Dendritic cell treated with granulocyte-macrophage colony-stimulating factor and Interleukin-4, amounts not matched to agents 40 ng/mL and 50 ng/mL, for 4 days (primary cell): ENCODE measurements around the gene DAO.

Experiments
- H3K27ac Mint-ChIP-seq: one replicate; pipeline ENCODE4 v1.8.0; 2022; ENCODE audit warnings: mild to moderate bottlenecking, mixed read lengths
- H3K27me3 Mint-ChIP-seq: one replicate; pipeline ENCODE4 v1.8.0; 2022; ENCODE audit warnings: mild to moderate bottlenecking, mixed read lengths
- H3K36me3 Mint-ChIP-seq: one replicate; pipeline ENCODE4 v1.8.0; 2022; ENCODE audit warnings: low read depth, mixed read lengths
- H3K4me1 Mint-ChIP-seq: one replicate; pipeline ENCODE4 v1.8.0; 2022; ENCODE audit warnings: low read depth, mixed read lengths
- H3K4me3 Mint-ChIP-seq: one replicate; pipeline ENCODE4 v1.8.0; 2022; ENCODE audit warnings: mild to moderate bottlenecking, moderate library complexity, mixed read lengths
- H3K9me3 Mint-ChIP-seq: one replicate; pipeline ENCODE4 v1.8.0; 2022; ENCODE audit warnings: mixed read lengths
- intact Hi-C: fragments of 100-400 bp; cut with micrococcal nuclease; formaldehyde crosslinking; loops from one replicate; pipeline ENCODE4 v1.15.0; 2022

The DAO gene

DNA sequence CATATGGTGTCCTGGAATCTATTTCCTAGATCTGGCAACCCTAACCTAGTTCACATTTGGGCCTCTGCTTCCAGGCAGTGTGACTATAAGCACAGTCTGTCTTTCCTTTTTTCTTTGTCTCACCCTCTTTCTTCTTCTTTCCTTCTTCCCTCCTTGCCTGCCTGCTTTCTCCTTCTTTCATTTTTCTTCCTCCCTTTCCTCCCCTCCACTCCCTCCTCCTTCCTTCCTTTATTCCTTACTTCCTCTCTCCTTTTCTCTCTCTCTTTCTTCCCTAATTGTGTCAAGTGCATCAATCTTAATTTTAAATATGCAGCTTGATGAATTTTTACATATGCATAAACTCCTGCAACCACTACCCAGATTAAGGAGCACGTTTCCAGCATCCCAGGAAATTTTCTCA lies 4.6 kb upstream of the DAO start:
- Mint-ChIP-seq H3K27ac (no peak overlapping the region), H3K4me3 (no peak overlapping the region), H3K27me3 (no peaks in the 10 kb centered on the region), H3K36me3 (no peaks in the 10 kb centered on the region), H3K4me1 (peaks cover 7% of the 10 kb centered on the region), H3K9me3 (no peaks in the 10 kb centered on the region)
- intact Hi-C loops = no loop called here

DNA sequence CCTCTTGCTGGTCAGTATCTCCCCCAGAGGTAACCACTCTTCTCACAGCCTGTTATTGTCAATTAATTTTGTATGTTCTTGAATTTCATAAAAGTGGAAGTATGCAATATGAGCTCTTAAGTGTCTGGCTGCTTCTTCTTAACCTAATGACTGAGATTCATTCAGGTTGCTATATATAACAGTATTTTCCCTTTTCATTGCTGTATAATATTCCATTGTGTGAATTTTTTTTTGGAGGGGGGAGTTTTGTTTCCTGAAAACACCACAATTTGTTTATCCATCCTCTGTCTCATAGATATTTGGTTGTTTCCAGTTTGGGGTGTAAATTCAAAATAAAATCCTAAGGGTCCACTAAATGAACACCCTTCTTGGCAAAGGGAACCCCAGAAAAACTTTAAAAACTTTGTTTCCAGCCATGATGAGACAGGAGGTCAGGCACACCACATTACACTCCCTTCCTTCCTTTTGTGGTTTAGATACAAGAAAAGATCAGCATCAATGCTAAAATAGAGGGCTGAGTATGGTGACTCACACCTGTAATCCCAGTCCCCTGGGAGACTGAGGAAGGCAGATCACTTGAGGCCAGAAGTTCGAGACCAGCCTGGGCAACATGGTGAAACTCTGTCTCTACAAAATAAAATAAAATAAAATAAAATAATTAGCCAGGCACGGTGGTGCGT lies 4.1 kb upstream of the DAO start:
- Mint-ChIP-seq H3K9me3 (no peaks in the 10 kb centered on the region), H3K27me3 (no peaks in the 10 kb centered on the region), H3K4me1 (peaks cover 7% of the 10 kb centered on the region), H3K4me3 (no peak overlapping the region), H3K36me3 (no peaks in the 10 kb centered on the region), H3K27ac (no peak overlapping the region)
- intact Hi-C loops = no loop called here

DNA sequence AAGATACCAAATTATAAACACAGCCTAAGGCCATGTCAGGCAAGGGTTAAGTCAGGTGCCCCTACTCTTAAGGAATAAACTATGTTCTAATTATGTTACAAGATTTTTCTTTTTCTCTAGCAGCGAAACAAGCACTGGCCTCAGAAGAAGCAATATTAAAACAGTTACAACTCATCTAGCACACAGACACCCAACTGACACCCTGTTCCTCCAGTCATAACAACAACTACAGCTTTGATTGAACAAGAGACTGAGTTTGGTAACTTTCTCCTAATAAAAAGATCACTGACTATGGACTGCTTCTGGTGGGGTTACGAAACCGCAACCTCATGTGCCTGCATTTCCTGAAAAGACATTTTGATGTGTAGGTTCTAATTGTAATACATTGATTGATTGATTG lies 3.3 kb upstream of the DAO start:
- intact Hi-C loops = no loop called here
- H3K4me1 Mint-ChIP-seq = peaks cover 7% of the 10 kb centered on the region
- no peaks in the 10 kb centered on the region for H3K27me3 Mint-ChIP-seq
- no peak overlapping the region for H3K27ac Mint-ChIP-seq
- H3K9me3 Mint-ChIP-seq = no peaks in the 10 kb centered on the region
- no peak overlapping the region for H3K4me3 Mint-ChIP-seq
- H3K36me3 Mint-ChIP-seq = no peaks in the 10 kb centered on the region

DNA sequence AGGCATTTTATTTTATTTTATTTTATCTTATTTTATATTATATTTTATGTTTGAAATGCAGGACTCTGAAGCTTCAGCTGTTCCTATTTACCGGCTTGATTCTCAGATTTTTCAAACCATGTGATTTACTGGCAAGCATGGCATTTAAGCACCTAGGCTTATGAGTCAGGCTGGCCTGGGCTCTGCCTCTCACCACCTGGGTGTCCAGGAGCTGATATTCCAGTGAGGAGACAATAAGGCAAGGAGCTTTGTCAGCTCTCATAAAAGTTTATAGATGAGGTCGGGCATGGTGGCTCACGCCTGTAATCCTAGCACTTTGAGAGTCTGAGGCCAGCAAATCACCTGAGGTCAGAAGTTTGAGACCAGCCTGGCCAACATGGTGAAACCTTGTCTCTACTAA lies 2.1 kb downstream of the DAO start:
- Mint-ChIP-seq H3K27ac (no peak overlapping the region), H3K9me3 (no peaks in the 10 kb centered on the region), H3K27me3 (no peaks in the 10 kb centered on the region)

DNA sequence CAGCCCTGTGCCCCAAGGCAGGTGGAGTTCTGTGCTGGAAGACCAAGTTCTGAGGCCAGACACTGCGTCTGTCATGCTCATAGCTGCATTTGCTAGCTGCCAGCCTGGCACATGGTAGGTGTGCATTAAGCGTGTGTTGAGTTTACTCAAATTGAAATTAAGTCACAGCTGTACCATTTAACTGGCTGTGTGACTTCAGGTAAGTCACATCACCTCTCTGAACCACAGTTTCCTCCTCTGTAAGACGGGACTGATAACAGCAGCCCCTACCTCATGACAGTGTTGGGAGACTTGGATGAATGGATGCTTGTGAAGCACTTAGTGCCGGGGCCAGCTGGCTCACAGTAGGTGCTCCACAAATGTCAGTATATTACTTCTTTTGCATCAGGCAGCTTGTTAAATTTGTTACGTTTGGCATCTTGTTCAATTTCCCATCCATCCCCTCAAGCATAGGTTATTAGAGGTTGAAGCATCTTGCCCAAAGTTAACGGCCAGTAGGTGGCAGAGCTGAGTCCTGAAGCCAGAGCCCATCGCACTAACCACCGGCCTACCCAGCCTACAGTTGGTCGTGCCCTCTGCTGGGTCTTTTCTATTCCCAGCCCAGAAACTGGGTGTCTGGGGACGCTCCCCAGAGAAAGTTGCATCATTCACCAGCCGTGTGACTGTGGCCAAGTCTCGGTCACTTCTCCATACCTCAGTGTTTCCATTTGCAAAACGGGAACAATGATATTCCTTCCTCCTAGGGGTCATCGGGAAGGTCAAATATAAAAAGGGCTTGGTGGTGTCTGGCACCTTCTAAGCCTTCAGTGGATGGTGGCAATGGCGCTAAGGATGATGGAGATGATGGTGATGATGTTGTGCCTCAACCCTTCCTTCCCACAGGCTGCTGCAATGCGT lies 4.5 kb downstream of the DAO start:
- Mint-ChIP-seq H3K36me3 (no peaks in the 10 kb centered on the region), H3K27ac (peak overlapping the region; percentile 30), H3K9me3 (no peaks in the 10 kb centered on the region), H3K4me3 (no peak overlapping the region), H3K27me3 (no peaks in the 10 kb centered on the region), H3K4me1 (peaks cover 11% of the 10 kb centered on the region)
- intact Hi-C loops = loop anchor here (1.0 to 10.0 kb wide), 3 partner anchors 22 to 210 kb away; partner anchors contain the start of genes ALKBH2 and UNG

More for the DNA sequence above, 2.1 kb downstream of the DAO start:
- Mint-ChIP-seq H3K4me3 (no peak overlapping the region), H3K4me1 (peaks cover 11% of the 10 kb centered on the region), H3K36me3 (no peaks in the 10 kb centered on the region)
- intact Hi-C loops = loop anchor here (10.0 kb wide), 1 partner anchor 213 kb away; the partner anchor contains the start of genes ALKBH2 and UNG

DNA sequence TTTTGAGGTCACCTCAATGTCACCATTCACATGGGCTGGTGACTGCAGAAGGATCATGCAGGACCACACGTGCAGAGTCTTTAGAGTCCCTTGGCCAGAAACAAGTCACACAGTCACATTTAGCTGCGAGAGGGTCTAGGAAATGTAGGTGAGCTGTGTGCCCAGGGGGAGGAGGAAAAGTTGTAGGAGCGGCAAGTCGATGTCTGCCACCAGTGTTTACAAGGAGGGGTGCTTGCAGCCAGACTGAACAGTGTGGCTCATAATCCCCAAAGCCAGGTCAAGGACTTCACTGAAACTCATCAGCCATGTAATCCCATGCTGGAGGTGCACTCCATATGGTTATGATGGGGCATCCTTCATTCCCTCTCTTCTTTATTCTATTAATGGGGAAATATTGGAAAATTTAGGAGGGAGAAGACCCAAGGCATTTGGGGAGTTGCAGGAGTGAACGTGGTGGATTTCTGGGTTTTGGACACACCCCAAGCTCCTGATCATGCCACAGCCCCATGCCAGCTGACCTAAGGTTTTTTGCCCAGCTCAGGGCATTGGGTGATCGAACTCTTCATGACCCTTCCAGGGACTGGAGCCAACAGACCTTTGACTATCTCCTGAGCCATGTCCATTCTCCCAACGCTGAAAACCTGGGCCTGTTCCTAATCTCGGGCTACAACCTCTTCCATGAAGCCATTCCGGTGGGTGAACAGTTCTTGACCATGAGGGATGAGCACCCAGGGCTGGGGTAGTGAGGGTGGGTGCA lies 7.2 kb downstream of the DAO start:
- intact Hi-C loops = loop anchor here (10.0 kb wide), 1 partner anchor 208 kb away; the partner anchor contains the start of genes ALKBH2 and UNG
- peaks cover 14% of the 10 kb centered on the region for H3K9me3 Mint-ChIP-seq
- no peaks in the 10 kb centered on the region for H3K36me3 Mint-ChIP-seq
- H3K27me3 Mint-ChIP-seq = no peaks in the 10 kb centered on the region
- no peak overlapping the region for H3K27ac Mint-ChIP-seq
- no peak overlapping the region for H3K4me3 Mint-ChIP-seq
- H3K4me1 Mint-ChIP-seq = peaks cover 11% of the 10 kb centered on the region

DNA sequence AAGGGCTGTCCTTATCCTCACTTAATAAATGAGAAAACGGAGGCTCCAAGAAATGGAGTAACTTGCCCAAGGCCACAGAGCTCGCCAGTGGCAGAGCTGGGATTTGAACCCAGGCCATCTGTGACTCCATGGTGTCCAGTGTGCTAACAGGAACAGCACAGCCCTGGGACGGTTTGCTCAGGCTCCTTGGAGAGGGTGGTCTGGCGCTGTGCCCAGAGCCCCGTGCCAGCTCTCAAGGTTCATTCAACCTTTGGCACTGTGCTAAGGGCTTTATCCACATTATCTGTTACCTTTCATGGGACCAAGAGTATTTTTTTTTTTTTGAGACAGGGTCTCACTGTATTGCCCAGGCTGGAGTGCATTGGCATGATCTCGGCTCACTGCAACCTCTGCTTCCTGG lies 8.1 kb downstream of the DAO start:
- Mint-ChIP-seq H3K4me3 (no peak overlapping the region), H3K9me3 (peaks cover 14% of the 10 kb centered on the region), H3K4me1 (peaks cover 16% of the 10 kb centered on the region), H3K27ac (no peak overlapping the region), H3K36me3 (no peaks in the 10 kb centered on the region), H3K27me3 (no peaks in the 10 kb centered on the region)
- intact Hi-C loops = loop anchor here (10.0 kb wide), 1 partner anchor 207 kb away; the partner anchor contains the start of genes ALKBH2 and UNG

DNA sequence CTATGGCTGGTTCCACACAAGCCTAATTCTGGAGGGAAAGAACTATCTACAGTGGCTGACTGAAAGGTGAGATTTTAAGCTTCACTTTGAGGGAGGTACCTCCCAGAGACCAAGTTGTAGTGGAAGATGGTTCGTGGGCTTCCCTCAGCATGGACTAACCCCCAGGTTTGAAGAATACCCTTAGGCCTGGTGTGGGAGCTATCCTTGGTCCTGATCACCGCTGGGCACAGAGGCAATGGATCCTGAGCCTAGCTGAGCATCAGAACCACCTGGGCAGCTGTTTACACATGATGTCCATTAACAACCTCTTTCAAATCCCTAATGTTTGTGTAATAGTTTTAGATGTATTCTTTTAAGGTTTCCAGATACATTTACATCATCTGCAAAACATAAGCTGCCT lies 10.3 kb downstream of the DAO start:
- Mint-ChIP-seq H3K4me3 (no peak overlapping the region), H3K4me1 (peaks cover 7% of the 10 kb centered on the region), H3K36me3 (no peaks in the 10 kb centered on the region), H3K27me3 (no peaks in the 10 kb centered on the region), H3K27ac (no peak overlapping the region), H3K9me3 (peaks cover 14% of the 10 kb centered on the region)
- intact Hi-C loops = no loop called here

DNA sequence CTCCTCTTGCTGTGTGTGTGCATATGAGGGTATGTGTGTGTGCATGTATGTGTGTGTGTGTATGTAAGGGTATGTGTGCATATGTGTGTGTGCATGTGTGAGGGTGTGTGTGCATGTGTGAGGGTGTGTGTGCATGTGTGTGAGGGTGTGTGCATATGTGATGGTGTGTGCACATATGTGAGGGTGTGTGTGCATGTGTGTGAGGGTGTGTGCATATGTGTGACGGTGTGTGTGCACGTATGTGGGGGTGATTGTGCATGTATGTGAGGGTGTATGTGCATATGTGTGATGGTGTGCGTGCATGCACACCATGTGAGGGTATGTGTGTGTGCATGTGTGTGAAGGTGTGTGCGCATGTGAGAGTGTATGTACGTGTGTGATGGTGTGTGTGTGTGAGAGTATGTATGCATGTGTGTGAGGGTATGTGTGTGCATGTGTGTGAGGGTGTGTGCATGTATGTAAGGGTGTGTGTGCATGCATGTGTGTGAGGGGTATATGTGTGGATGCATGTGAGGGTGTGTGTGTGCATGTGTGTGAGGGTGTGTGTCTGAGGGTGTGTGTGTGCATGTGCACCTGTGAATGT lies 15.4 kb downstream of the DAO start:
- Mint-ChIP-seq H3K36me3 (no peaks in the 10 kb centered on the region), H3K9me3 (peaks cover 6% of the 10 kb centered on the region), H3K4me3 (no peak overlapping the region), H3K27ac (no peak overlapping the region), H3K4me1 (peaks cover 11% of the 10 kb centered on the region), H3K27me3 (peaks cover 10% of the 10 kb centered on the region)
- intact Hi-C loops = no loop called here

DNA sequence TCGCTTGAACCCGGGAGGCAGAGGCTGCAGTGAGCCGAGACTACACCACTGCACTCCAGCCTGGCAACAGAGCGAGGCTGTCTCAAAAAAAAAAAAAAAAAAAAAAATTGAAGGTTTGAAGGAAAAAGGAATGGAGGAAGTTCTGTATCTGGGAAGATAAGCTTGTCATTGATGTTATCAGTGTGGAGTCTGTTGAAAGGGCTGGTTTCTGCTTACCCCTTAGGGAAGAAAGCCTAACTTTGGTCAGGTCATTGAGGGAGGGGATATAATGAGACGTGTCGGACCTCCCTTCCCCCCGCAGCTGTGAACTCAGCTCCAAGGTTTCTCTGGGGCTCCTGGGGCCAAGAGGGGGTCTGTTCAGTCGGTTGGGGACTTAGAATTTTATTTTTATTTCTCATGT lies 16.4 kb downstream of the DAO start:
- H3K4me3 Mint-ChIP-seq = no peak overlapping the region
- no peaks in the 10 kb centered on the region for H3K36me3 Mint-ChIP-seq
- no peak overlapping the region for H3K27ac Mint-ChIP-seq
- no peaks in the 10 kb centered on the region for H3K9me3 Mint-ChIP-seq
- H3K27me3 Mint-ChIP-seq = peaks cover 10% of the 10 kb centered on the region
- H3K4me1 Mint-ChIP-seq = peaks cover 11% of the 10 kb centered on the region
- intact Hi-C loops = no loop called here

DNA sequence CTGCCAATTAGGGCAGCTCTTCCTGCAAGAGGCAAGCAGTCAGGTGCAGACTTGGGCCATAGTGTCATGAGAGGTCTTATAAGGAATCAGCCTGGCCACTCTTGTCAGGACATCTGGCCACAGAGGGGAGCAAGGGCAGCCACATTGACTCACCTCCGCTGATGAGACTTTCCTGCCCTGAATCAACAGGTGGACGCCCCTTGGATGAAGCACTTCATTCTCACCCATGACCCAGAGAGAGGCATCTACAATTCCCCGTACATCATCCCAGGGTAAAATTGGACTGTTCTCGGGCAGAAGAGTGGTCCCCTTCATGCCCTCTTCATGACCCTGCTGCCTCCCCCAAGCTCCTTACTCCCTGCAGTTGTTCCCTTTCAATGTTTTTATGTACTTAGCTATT lies 16.9 kb downstream of the DAO start:
- Mint-ChIP-seq H3K27me3 (peaks cover 10% of the 10 kb centered on the region), H3K4me3 (no peak overlapping the region), H3K36me3 (no peaks in the 10 kb centered on the region), H3K27ac (no peak overlapping the region), H3K9me3 (no peaks in the 10 kb centered on the region), H3K4me1 (peaks cover 11% of the 10 kb centered on the region)
- intact Hi-C loops = no loop called here

DNA sequence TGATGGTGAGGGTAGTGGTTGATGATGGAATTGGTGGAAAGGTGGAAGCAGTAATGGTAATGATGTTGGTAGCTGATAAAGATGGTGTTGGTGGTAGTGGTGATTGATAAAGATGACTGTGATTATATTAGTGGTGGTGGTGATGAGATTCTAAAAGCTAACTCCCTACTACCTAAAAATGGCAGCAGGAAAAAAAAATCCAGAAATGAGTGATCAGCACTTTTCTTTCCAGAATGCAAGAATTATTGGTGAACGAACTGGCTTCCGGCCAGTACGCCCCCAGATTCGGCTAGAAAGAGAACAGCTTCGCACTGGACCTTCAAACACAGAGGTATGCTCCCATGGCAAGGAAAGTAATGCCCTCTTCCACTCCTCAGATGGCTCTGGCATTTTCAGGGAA lies 19.3 kb downstream of the DAO start:
- H3K9me3 Mint-ChIP-seq = no peaks in the 10 kb centered on the region
- H3K4me3 Mint-ChIP-seq = no peak overlapping the region
- intact Hi-C loops = no loop called here
- H3K27me3 Mint-ChIP-seq = peaks cover 10% of the 10 kb centered on the region
- no peaks in the 10 kb centered on the region for H3K36me3 Mint-ChIP-seq
- peaks cover 20% of the 10 kb centered on the region for H3K4me1 Mint-ChIP-seq
- H3K27ac Mint-ChIP-seq = no peak overlapping the region

DNA sequence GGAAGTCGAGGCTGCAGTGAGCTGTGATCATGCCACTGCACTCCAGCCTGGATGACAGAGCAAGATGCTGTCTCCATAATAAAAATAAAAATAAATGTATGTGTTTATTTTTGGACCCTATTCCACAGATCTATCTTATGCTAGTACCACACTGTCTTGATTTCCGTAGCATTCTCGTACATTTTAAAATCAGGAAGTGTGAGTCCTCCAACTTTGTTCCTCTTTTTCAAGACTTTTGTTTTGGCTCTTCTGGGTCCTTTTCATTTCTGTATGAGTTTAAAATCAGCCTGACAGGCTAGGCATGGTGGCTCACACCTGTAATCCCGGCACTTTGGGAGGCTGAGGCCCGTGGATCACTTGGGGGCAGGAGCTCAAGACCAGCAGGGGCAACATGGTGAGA lies 25.8 kb downstream of the DAO start:
- peaks cover 71% of the 10 kb centered on the region for H3K4me1 Mint-ChIP-seq

More for the DNA sequence above, 25.8 kb downstream of the DAO start:
- H3K27ac Mint-ChIP-seq = peak overlapping the region; percentile 98
- H3K36me3 Mint-ChIP-seq = no peaks in the 10 kb centered on the region
- no peaks in the 10 kb centered on the region for H3K27me3 Mint-ChIP-seq
- H3K4me3 Mint-ChIP-seq = peak overlapping the region; percentile 76
- no peaks in the 10 kb centered on the region for H3K9me3 Mint-ChIP-seq
- intact Hi-C loops = loop anchor here (5.0 kb wide), 2 partner anchors 43 to 83 kb away; no protein-coding TSS in a partner anchor
